Epithelial cell of proximal tubule (primary cell): ENCODE data around the gene DCAF12L1. TPM values are rescaled to one million over a fixed set of nuclear protein-coding genes. Genes with fewer than 3 reads are reported as not detected.

Source experiments
- DNase-seq: peaks from one replicate; pipeline ENCODE4 v3.0.0-alpha.2; 2011; ENCODE audit warnings: low read depth
- H3K4me3 ChIP-seq: 2 replicates; pipeline ENCODE4 v1.5.1; 2011; ENCODE audit warnings: low read depth, mild to moderate bottlenecking, low read length
- total RNA-seq: library from RNA; depleted of rRNA; stranded (reverse); fragments of >200 nt; gene quantifications from 2 replicates; pipeline ENCODE4 v1.2.3, GENCODE V29; 2015
- TF ChIP-seq, protein P1 (sequence below): conservative IDR thresholded peaks from 2 replicates; pipeline ENCODE4 v1.5.1; 2012; ENCODE audit warnings: low read depth, mild to moderate bottlenecking, low read length

DCAF12L1 gene
- total RNA-seq, 1 donor from 2014 or later, result 8.4 TPM

GRCh38 chrX:126550816-126551215 is 1.8 kb downstream of the DCAF12L1 start:
- peak overlapping the region; percentile 50 for H3K4me3 ChIP-seq
- DNase-seq, result peak; percentile 58
- TF ChIP-seq, protein P1, sequence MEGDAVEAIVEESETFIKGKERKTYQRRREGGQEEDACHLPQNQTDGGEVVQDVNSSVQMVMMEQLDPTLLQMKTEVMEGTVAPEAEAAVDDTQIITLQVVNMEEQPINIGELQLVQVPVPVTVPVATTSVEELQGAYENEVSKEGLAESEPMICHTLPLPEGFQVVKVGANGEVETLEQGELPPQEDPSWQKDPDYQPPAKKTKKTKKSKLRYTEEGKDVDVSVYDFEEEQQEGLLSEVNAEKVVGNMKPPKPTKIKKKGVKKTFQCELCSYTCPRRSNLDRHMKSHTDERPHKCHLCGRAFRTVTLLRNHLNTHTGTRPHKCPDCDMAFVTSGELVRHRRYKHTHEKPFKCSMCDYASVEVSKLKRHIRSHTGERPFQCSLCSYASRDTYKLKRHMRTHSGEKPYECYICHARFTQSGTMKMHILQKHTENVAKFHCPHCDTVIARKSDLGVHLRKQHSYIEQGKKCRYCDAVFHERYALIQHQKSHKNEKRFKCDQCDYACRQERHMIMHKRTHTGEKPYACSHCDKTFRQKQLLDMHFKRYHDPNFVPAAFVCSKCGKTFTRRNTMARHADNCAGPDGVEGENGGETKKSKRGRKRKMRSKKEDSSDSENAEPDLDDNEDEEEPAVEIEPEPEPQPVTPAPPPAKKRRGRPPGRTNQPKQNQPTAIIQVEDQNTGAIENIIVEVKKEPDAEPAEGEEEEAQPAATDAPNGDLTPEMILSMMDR, result no peak

DNA sequence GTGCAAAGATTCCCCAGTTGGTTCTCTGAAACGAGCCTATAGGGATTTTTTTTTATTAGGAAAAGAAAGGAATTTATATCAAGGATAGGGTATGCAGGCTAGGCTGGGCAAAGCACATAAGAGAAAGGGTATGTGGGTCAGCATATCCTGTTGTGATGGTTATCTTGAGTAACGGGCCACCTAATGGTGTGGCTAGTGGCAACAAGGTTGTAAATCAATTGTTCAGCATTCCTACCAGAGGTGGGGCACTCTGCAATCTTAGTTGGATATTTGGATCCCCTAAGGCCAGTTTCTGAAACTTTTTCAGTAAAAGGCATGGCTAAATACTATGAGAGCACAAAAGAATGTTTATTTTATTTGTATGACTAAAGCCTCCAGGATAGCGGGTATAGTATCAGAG is 42.7 kb downstream of the DCAF12L1 start:
- DNase-seq, result no peak
- TF ChIP-seq, protein P1, result no peak
- no peak overlapping the region for H3K4me3 ChIP-seq
